GM06990 (cell line): Measurements from ENCODE around the gene PPP1R15B.

Experiments used
- DNase-seq: peaks from one replicate; pipeline ENCODE4 v3.0.0-alpha.2; 2011; ENCODE audit not compliant: insufficient read length; ENCODE audit errors: extremely low read depth
- H3K27me3 ChIP-seq: replicated peaks from 2 replicates; pipeline ENCODE4 v1.6.0; 2011; ENCODE audit warnings: low read length; ENCODE audit not compliant: control insufficient read depth, insufficient read depth
- H3K36me3 ChIP-seq: 2 replicates; pipeline ENCODE4 v1.5.1; 2011; ENCODE audit warnings: low read length; ENCODE audit not compliant: control insufficient read depth, insufficient read depth
- H3K4me3 ChIP-seq: replicated peaks from 2 replicates; pipeline ENCODE4 v1.5.1; 2011; ENCODE audit warnings: low read depth, mild to moderate bottlenecking, control low read depth, low read length
- CTCF ChIP-seq: IDR thresholded peaks from 2 replicates; pipeline ENCODE4 v1.5.1; 2011; ENCODE audit warnings: low read length, control low read depth, mild to moderate bottlenecking, inconsistent platforms; ENCODE audit not compliant: insufficient read depth, poor library complexity, severe bottlenecking

Gene PPP1R15B

GRCh38 chr1:204416589-204417073 lies 5.0 kb upstream of the PPP1R15B start:
- no peaks in the 10 kb centered on the region for H3K36me3 ChIP-seq
- H3K27me3 ChIP-seq: no peaks in the 10 kb centered on the region
- DNase-seq: no peak
- no peak overlapping the region for H3K4me3 ChIP-seq
- no peak for TF ChIP-seq CTCF

- no peaks in the 10 kb centered on the region for H3K36me3 ChIP-seq
- DNase-seq: no peak
- no peaks in the 10 kb centered on the region for H3K27me3 ChIP-seq
- TF ChIP-seq CTCF: no peak
- no peak overlapping the region for H3K4me3 ChIP-seq
These were observed 3.7 kb upstream of the PPP1R15B start for GRCh38 chr1:204415351-204415750.

- no peak overlapping the region for H3K4me3 ChIP-seq
- H3K27me3 ChIP-seq: no peaks in the 10 kb centered on the region
- H3K36me3 ChIP-seq: no peaks in the 10 kb centered on the region
- no peak for TF ChIP-seq CTCF
- DNase-seq: no peak
These were observed 2.4 kb upstream of the PPP1R15B start for GRCh38 chr1:204414016-204414415.

GRCh38 chr1:204413170-204413535 lies 1.5 kb upstream of the PPP1R15B start:
- DNase-seq: no peak
- no peaks in the 10 kb centered on the region for H3K27me3 ChIP-seq
- no peak overlapping the region for H3K4me3 ChIP-seq
- TF ChIP-seq CTCF: no peak
- H3K36me3 ChIP-seq: no peaks in the 10 kb centered on the region

GRCh38 chr1:204410688-204411450 lies 748 bp downstream of the PPP1R15B start:
- H3K4me3 ChIP-seq: peak overlapping the region; percentile 97
- DNase-seq: no peak
- no peaks in the 10 kb centered on the region for H3K27me3 ChIP-seq
- H3K36me3 ChIP-seq: peaks cover 1% of the 10 kb centered on the region
- no peak for TF ChIP-seq CTCF
